ENCODE measurements around the gene PRR23A. TPM values are rescaled to one million over a fixed set of nuclear protein-coding genes. Genes with fewer than 3 reads are reported as not detected.

The PRR23A gene
- total RNA-seq, 1 donor from 2014 or later, result not detected

- TF ChIP-seq CTCF (conservative IDR thresholded peaks at IDR 0.05), result no peak
- peaks cover 11% of the 10 kb centered on the region for H3K9me3 Mint-ChIP-seq
- no peak for DNase-seq (ENCODE audit: extremely low spot score, unreplicated experiment)
- H3K4me3 Mint-ChIP-seq, result no peak overlapping the region
- no peaks in the 10 kb centered on the region for H3K36me3 Mint-ChIP-seq
- H3K4me1 Mint-ChIP-seq (ENCODE audit: unreplicated experiment), result no peaks in the 10 kb centered on the region
- H3K27ac Mint-ChIP-seq, result no peak overlapping the region
- H3K27me3 Mint-ChIP-seq, result peaks cover 64% of the 10 kb centered on the region
Observed at GRCh38 chr3:138962854-138963560, 43.1 kb downstream of the PRR23A start.

GRCh38 chr3:138960417-138960852, 45.6 kb downstream of the PRR23A start:
- Mint-ChIP-seq H3K9me3 (peaks cover 7% of the 10 kb centered on the region), H3K4me1 (ENCODE audit: unreplicated experiment) (no peaks in the 10 kb centered on the region), H3K4me3 (no peak overlapping the region), H3K27me3 (peaks cover 70% of the 10 kb centered on the region), H3K36me3 (no peaks in the 10 kb centered on the region), H3K27ac (no peak overlapping the region)
- no peak for DNase-seq (ENCODE audit: extremely low spot score, unreplicated experiment)
- TF ChIP-seq CTCF (conservative IDR thresholded peaks at IDR 0.05), result no peak

Other genes with a start within 250 kb of the PRR23A start
- 14.8 and 16.7 TPM in 2 replicates for gene PIK3CB, start 171.3 kb downstream of the PRR23A start, total RNA-seq (ENCODE audit: low replicate concordance)
- gene FOXL2, start 59.1 kb downstream of the PRR23A start, total RNA-seq (ENCODE audit: low replicate concordance), result 0.75 and 0.81 TPM in 2 replicates
- gene FOXL2NB, start 59.1 kb downstream of the PRR23A start, total RNA-seq (ENCODE audit: low replicate concordance), result 0.29 and 0.34 TPM in 2 replicates
- gene PRR23B, start 14.7 kb upstream of the PRR23A start, total RNA-seq (ENCODE audit: low replicate concordance), result not detected in 2 replicates
- not detected in 2 replicates for gene PRR23C, start 38.6 kb upstream of the PRR23A start, total RNA-seq (ENCODE audit: low replicate concordance)

Measured in type B pancreatic cell (in vitro differentiated cells).